GOT3 (cell line): ENCODE measurements around the gene FAIM.
"Not testable (repeated sequence)": the region's sequence is repeated elsewhere in the genome, so short reads cannot be mapped to it uniquely, and the experiment has no call there.

Experiments used
- DNase-seq: peaks from one replicate; lab custom pipeline; 2025; ENCODE audit warnings: mixed read lengths; lab: John Stamatoyannopoulos, UW

Gene FAIM

GRCh38 chr3:138680974-138681373, 72.4 kb downstream of the FAIM start:
- DNase-seq = not testable (repeated sequence)

- DNase-seq = no peak
Measured at GRCh38 chr3:138681463-138682220, 73.1 kb downstream of the FAIM start.

- no peak for DNase-seq
Measured at GRCh38 chr3:138682648-138683047, 74.1 kb downstream of the FAIM start.
